ENCODE measurements around the gene KAZN. TPM values are rescaled to one million over a fixed set of nuclear protein-coding genes. Genes with fewer than 3 reads are reported as not detected.

The KAZN gene
- total RNA-seq, 2 donors from 2014 or later = 9.8 to 12.2 TPM

GRCh38 chr1:14668538-14668937 is 70.1 kb downstream of the KAZN start:
- intact Hi-C loops (cut with DNase I) = no loop called here
- Histone ChIP-seq H3K4me1 (no peaks in the 10 kb centered on the region), H3K4me3 (no peak overlapping the region), H3K9ac (ENCODE audit: low read depth in 2 of 2, low read length in 2 of 2) (no peak overlapping the region), H3K27me3 (no peaks in the 10 kb centered on the region), H3K9me3 (no peaks in the 10 kb centered on the region), H3K36me3 (no peaks in the 10 kb centered on the region), H3K27ac (no peak overlapping the region)
- TF ChIP-seq CTCF (IDR thresholded peaks at IDR 0.05) = no peak
- no peak for DNase-seq

- DNase-seq = no peak
- Histone ChIP-seq H3K27ac (no peak overlapping the region), H3K4me1 (no peaks in the 10 kb centered on the region), H3K9ac (ENCODE audit: low read depth in 2 of 2, low read length in 2 of 2) (no peak overlapping the region), H3K4me3 (no peak overlapping the region), H3K27me3 (no peaks in the 10 kb centered on the region), H3K9me3 (no peaks in the 10 kb centered on the region), H3K36me3 (no peaks in the 10 kb centered on the region)
- intact Hi-C loops (cut with DNase I) = no loop called here
- TF ChIP-seq CTCF (IDR thresholded peaks at IDR 0.05) = no peak
These were observed 73.5 kb downstream of the KAZN start for GRCh38 chr1:14672005-14672404.

GRCh38 chr1:14674030-14674429 is 75.5 kb downstream of the KAZN start:
- no peaks in the 10 kb centered on the region for H3K4me1 ChIP-seq
- no peak overlapping the region for H3K4me3 ChIP-seq
- intact Hi-C loops (cut with DNase I) = no loop called here
- H3K9ac ChIP-seq (ENCODE audit: low read depth in 2 of 2, low read length in 2 of 2) = no peak overlapping the region
- H3K9me3 ChIP-seq = no peaks in the 10 kb centered on the region
- no peak for TF ChIP-seq CTCF (IDR thresholded peaks at IDR 0.05)
- H3K27me3 ChIP-seq = no peaks in the 10 kb centered on the region
- DNase-seq = no peak
- no peaks in the 10 kb centered on the region for H3K36me3 ChIP-seq
- no peak overlapping the region for H3K27ac ChIP-seq

- DNase-seq = no peak
These were observed 77.9 kb downstream of the KAZN start for GRCh38 chr1:14676400-14676799.

GRCh38 chr1:14677292-14677971 is 78.9 kb downstream of the KAZN start:
- intact Hi-C loops (cut with DNase I) = no loop called here
- DNase-seq = no peak
- no peak overlapping the region for H3K4me3 ChIP-seq
- H3K36me3 ChIP-seq = no peaks in the 10 kb centered on the region
- TF ChIP-seq CTCF (IDR thresholded peaks at IDR 0.05) = no peak
- H3K9ac ChIP-seq (ENCODE audit: low read depth in 2 of 2, low read length in 2 of 2) = no peak overlapping the region
- H3K4me1 ChIP-seq = no peaks in the 10 kb centered on the region
- no peak overlapping the region for H3K27ac ChIP-seq
- H3K9me3 ChIP-seq = no peaks in the 10 kb centered on the region
- H3K27me3 ChIP-seq = no peaks in the 10 kb centered on the region

More at GRCh38 chr1:14676400-14676799, 77.9 kb downstream of the KAZN start:
- Histone ChIP-seq H3K27me3 (no peaks in the 10 kb centered on the region), H3K4me1 (no peaks in the 10 kb centered on the region), H3K9ac (ENCODE audit: low read depth in 2 of 2, low read length in 2 of 2) (no peak overlapping the region), H3K9me3 (no peaks in the 10 kb centered on the region), H3K27ac (no peak overlapping the region), H3K4me3 (no peak overlapping the region), H3K36me3 (no peaks in the 10 kb centered on the region)
- intact Hi-C loops (cut with DNase I) = no loop called here
- TF ChIP-seq CTCF (IDR thresholded peaks at IDR 0.05) = no peak

Measured in colonic mucosa (tissue), 4 donors.